ENCODE measurements around the gene POPDC2.
A peak's percentile ranks its signal among the peaks of the same experiment; 100 is the strongest.

POPDC2 gene

DNA sequence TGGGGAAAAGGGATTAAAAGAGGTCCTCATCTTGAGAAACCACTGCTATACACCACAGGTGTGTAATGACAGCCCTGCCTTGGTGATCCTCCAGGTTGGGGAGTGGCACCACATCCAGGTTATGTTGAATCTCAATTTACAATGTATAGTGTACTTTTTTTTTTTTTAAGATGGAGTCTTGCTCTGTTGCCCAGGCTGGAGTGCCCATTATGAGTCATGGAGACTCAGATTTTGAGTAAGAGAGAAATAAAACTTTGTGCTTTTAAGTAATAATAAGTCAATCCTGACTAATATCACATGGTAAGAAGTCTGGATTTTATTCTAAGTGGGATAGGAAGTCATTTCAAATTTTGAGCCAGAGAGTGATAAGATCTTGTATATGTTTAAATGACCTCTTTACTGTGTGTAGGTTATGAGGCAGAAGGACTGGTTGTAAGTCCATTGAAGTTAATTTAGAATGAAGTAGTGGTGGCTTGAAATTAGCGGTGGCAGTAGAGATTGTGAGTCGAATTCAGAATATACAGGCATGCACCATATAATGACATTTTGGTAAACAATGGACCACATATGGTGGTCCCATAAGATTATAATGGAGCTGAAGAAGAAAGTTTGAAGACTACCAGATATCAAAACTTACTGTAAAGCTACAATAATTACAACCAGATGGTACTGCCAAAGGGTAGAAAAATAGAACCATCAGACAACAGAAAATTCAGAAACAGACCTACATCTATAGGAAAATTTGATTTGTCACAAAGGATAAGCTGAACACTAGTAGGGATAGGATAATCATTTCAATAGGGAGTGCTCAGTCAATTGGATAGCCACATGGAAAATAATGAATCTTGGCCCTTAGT is 20.7 kb downstream of the POPDC2 start:
- no peak for DNase-seq

DNA sequence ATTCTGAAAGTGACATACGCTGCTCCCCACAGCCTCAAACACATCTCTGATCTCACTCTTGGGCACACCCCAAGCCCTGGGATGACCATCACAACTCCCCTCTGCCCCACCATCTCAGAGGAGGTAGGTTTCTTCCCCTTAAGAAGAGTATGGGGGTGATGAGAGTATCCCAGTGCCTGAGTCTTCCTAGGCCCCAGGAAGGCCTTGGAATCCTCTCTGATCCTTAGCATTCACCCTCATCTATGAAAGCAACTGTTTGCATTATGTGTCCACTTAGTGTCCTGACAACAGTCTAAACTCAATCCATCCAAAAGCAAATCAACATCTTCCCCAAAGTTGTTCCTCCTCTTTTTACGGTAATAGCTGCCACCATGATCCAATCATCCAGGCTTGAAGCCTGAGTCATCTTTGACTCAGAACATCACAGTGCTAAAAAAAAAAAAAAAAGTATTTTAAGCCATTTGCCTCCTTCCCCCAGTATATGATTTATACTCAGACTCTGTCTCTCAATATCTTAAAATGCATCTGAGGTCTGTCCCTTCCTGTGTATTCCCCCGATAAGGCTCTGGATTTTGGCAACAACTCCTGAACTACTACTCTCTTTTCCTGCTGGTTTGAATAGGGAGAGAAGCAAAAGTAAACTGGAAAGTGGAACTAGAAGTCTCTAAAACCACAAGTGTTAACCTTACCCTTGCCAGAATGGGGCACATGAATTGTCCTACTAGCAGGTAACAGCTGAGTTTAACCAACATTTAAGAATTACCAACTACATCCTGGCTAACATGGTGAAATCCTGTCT is 22.5 kb downstream of the POPDC2 start:
- no peak for DNase-seq

DNA sequence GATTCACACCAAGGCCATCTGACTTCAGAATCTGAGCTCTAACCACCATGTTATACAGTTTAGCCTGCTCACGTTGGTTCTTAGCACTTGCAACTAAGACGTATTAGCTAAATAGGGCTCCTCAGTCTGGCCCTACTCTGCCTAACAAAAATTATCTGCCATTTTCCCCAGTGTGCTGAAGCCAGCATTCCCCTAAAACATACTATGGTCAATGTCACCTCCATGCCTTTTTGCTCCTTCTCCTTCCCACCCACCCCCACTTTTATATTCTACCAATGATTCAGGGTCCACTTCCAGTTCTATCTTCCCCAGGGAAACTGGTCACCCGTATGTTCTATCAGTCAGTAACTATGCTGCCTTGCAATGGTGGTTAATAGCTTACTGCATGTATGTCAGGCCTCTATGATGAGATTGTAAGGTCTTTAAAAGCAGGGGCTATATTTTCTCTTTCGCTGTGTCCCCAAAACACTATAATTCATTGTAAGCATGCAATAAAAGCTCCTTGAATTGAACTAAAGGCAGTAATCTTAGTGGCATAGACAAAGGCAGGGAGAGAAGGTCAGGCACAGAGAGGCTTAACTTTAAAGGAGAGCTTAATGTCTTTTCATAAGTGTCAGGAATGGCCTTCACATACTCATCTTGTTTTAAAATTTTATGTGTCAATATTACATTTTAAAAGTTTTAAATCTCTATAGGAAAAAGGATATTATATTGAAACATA is 23.3 kb downstream of the POPDC2 start:
- no peak for DNase-seq

GRCh38 chr3:119636249-119636648 is 24.1 kb downstream of the POPDC2 start:
- no peak for DNase-seq

DNA sequence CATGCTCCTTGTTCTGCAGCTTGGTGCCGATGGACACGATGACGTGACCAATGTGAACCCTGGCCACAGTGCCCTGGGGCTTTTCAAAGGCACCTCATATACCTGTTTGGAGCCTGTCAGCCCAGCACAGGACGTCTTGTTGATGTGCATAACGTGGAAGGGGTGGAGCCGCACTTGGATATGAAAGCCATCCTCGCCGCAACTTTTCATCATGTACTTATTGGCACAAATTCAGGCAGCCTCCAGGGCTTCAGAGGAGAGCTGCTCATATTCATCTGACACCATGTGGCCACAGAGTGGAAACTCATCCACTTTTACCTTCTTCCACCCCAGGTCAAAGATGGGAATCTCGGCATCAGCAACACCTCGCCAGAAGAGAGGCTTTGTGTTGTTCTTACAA is 24.7 kb downstream of the POPDC2 start:
- no peak for DNase-seq

- no peak for DNase-seq
Measured at GRCh38 chr3:119632829-119633228, 27.6 kb downstream of the POPDC2 start.

DNA sequence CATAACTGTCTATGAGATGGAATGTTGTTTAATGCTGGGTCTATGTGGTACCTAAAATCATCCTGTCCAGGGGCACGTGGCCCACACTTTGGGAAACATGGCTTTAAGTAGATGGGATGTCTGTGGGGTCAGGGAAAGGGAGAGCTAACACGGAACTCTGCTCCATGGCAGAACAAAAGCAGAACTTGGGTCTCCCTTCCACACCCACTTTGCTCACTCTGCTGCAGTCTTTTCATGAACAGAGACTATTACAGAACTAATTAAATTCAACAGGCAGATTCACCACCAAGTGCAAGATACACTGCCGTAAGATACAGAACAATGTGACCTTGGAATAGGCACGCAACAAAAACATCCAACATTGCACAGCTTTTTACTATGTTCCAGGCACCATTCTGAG is 28.2 kb downstream of the POPDC2 start:
- DNase-seq, result no peak

DNA sequence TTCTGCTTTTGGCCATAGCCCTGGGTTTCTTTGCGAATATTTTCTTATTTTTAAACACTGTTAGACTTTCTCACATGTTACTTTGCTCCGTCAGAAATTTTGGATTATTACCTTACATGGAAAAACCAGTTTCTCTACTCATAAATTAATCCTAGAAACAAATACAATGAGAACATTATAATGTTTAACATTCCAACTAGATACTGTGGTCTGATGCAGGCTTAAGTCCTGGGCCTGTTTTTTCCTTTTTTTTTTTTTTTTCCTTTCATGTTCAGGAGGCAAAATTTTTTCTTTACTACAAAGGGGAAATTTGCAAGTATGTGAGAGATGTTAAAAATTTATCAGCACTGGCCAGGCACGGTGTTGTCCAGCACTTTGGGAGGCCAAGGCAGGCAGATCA is 28.9 kb downstream of the POPDC2 start:
- no peak for DNase-seq

DNA sequence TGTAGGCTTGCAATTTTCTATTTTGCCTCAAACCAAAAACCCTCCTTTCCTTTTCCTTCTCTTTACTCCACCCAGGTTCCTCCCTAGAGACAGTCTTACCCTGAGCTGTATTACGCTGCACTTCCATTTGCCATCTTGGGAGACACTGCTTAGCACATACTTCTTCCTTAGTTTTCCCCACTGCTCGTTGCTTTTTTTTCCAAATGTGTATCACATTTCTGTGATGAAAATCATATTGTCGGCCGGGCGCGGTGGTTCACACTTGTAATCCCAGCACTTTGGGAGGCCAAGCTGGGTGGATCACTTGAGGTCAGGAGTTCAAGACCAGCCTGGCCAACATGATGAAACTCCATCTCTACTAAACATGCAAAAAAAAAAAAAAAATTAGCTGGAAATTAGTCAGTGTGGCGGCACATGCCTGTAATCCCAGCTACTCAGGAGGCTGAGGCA is 29.5 kb downstream of the POPDC2 start:
- DNase-seq, result no peak

DNA sequence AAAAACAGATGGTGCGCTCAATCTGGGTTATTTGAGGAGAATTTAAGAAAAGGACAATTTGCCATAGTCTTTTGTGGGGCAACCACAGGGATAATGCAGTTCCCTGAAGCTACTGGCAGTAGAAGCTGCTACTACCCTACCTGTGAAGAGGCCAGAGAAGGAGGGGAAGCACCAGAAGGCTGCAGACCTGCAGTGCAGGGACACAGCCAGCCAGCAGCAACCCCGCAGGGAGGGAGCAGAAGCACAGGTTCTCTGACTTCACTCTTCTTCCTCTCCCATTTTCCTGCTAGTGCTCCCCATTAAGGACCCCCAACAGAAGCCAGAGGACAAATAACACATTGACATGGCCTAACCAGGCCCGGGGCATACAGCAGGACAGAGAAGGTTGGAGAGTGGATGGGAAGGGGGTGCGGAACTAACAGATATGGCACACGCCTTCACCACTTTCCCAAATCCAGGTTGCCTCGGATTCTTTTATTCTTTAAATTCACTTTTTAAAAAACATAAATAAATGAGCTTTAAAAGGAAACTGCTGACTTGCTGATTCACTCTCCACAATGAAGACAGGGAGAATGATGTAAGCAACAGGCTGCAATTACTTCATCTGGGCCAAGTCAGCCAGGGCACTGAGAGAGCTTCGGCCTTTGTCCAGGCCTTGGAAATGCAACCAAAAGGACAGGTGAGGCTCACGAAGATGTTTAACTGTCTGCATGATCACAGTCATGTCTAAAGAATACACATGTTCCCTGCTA is 30.1 kb downstream of the POPDC2 start:
- no peak for DNase-seq

DNA sequence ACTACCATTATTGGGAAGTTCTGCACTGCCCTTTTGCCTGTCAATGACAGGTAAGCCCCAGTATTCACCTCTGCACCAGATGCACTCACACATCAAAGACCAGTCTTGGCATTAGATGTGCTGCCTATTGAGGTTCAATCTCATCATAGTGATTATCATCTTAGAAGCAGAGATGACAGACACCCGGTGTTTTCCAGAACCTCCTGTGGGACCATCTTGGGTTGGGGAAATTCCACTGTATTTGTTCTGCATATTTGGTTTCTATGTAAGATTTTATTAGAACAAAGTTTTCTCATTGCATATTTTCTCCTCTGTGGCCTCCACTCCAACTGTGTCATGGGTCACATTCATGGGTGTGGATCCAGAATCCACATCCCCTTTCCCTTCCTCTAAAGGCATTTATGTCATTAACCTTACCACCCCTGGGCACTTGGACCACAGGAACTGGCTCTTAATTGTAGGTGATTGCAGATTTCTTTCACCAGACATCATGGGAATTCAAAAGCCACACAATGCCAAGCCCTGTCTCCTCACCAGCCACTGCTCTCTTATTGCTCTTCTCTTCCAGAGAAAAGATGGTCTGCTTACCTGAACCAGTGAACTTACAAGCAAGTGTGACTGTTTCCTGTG is 31.5 kb downstream of the POPDC2 start:
- DNase-seq, result no peak

GRCh38 chr3:119628390-119628789 is 32.0 kb downstream of the POPDC2 start:
- DNase-seq, result no peak

GRCh38 chr3:119627461-119627860 is 32.9 kb downstream of the POPDC2 start:
- DNase-seq, result no peak

GRCh38 chr3:119626196-119626595 is 34.2 kb downstream of the POPDC2 start:
- no peak for DNase-seq

- no peak for DNase-seq
Measured at GRCh38 chr3:119625451-119626153, 34.8 kb downstream of the POPDC2 start.

GRCh38 chr3:119624002-119624720 is 36.2 kb downstream of the POPDC2 start:
- DNase-seq, result no peak

- DNase-seq, result peak; percentile 15
Measured at GRCh38 chr3:119620899-119621298, 39.5 kb downstream of the POPDC2 start.

- DNase-seq, result no peak
Measured at GRCh38 chr3:119619094-119619493, 41.3 kb downstream of the POPDC2 start.

GRCh38 chr3:119616056-119616455 is 44.3 kb downstream of the POPDC2 start:
- DNase-seq, result no peak

- no peak for DNase-seq
Measured at GRCh38 chr3:119613872-119614271, 46.5 kb downstream of the POPDC2 start.

DNA sequence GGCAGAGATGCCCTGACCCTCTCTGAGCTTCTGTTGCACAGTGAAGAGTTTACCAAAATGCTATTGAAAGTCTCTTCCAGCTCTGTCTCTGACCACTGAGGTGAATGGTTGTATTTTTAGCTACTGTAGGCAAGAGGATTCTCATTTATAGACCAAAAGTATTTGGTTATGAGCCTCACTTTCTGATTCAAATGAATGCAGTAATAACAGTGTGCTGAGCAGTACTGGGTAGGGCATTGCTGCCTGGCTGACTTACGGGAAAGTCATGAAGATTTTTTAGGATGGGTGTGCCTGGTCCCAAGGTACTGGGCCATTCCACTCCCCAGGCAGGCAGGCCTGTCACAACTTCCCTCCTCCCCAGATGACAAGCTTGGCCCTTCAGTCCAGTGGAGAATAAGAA is 47.2 kb downstream of the POPDC2 start:
- no peak for DNase-seq
